HG03432 (cell line): ENCODE measurements around the gene CRISP2.
"Not testable (repeated sequence)": the region's sequence is repeated elsewhere in the genome, so short reads cannot be mapped to it uniquely, and the experiment has no call there.

Experiments used
- ATAC-seq: cut with Tn5 transposase; IDR thresholded peaks from one replicate; pipeline ENCODE4 v1.9.1; 2021; ENCODE audit warnings: mild to moderate bottlenecking, moderate library complexity; ENCODE audit not compliant: unreplicated experiment

Gene CRISP2

GRCh38 chr6:49713346-49713745 is at the start of gene CRISP2:
Gene CRISP2 (minus strand): TSS chr6:49713543. CDS start chr6:49709196, 4,347 bp downstream.
- ATAC-seq, result no peak

- peak; percentile 40 for ATAC-seq
Measured at GRCh38 chr6:49744259-49744658, 30.9 kb upstream of the CRISP2 start, which contains the start of gene CRISP3. Gene CRISP3 (minus strand): TSS chr6:49744388. CDS start chr6:49744367, 21 bp downstream.

- no peak for ATAC-seq
Measured at GRCh38 chr6:49743429-49743828, 30.1 kb upstream of the CRISP2 start.

- no peak for ATAC-seq
Measured at GRCh38 chr6:49739423-49739822, 26.1 kb upstream of the CRISP2 start.

- no peak for ATAC-seq
Measured at GRCh38 chr6:49736017-49736508, 22.7 kb upstream of the CRISP2 start.

- no peak for ATAC-seq
Measured at GRCh38 chr6:49733680-49734079, 20.3 kb upstream of the CRISP2 start.

- ATAC-seq, result no peak
Measured at GRCh38 chr6:49732781-49733180, 19.4 kb upstream of the CRISP2 start.

- ATAC-seq, result no peak
Measured at GRCh38 chr6:49730251-49730650, 16.9 kb upstream of the CRISP2 start.

GRCh38 chr6:49723917-49724316 is 10.6 kb upstream of the CRISP2 start:
- not testable (repeated sequence) for ATAC-seq

- no peak for ATAC-seq
Measured at GRCh38 chr6:49721297-49721696, 8.0 kb upstream of the CRISP2 start.

- no peak for ATAC-seq
Measured at GRCh38 chr6:49720372-49720771, 7.0 kb upstream of the CRISP2 start.

GRCh38 chr6:49698478-49698877 is 14.9 kb downstream of the CRISP2 start:
- ATAC-seq, result no peak

GRCh38 chr6:49693512-49693911 is 19.8 kb downstream of the CRISP2 start:
- ATAC-seq, result no peak

GRCh38 chr6:49692534-49692933 is 20.8 kb downstream of the CRISP2 start:
- ATAC-seq, result no peak

GRCh38 chr6:49676671-49677281 is 36.6 kb downstream of the CRISP2 start:
- ATAC-seq, result no peak

- no peak for ATAC-seq
Measured at GRCh38 chr6:49675816-49676215, 37.5 kb downstream of the CRISP2 start.

- ATAC-seq, result no peak
Measured at GRCh38 chr6:49668083-49668511, 45.2 kb downstream of the CRISP2 start.

GRCh38 chr6:49666930-49667757 is 46.2 kb downstream of the CRISP2 start:
- ATAC-seq, result no peak

GRCh38 chr6:49666480-49666879 is 46.9 kb downstream of the CRISP2 start:
- no peak for ATAC-seq

- no peak for ATAC-seq
Measured at GRCh38 chr6:49664817-49665216, 48.5 kb downstream of the CRISP2 start.

GRCh38 chr6:49664054-49664453 is 49.3 kb downstream of the CRISP2 start:
- ATAC-seq, result not testable (repeated sequence)

- no peak for ATAC-seq
Measured at GRCh38 chr6:49662892-49663261, 50.5 kb downstream of the CRISP2 start.
